HG02798 (cell line): ENCODE results near the gene SLC3A2.
"Not testable (repeated sequence)": the region's sequence is repeated elsewhere in the genome, so short reads cannot be mapped to it uniquely, and the experiment has no call there.

Experiments
- ATAC-seq: cut with Tn5 transposase; IDR thresholded peaks from one replicate; pipeline ENCODE4 v1.9.1; 2021; ENCODE audit warnings: mild to moderate bottlenecking; ENCODE audit not compliant: unreplicated experiment, poor library complexity

SLC3A2 gene

DNA sequence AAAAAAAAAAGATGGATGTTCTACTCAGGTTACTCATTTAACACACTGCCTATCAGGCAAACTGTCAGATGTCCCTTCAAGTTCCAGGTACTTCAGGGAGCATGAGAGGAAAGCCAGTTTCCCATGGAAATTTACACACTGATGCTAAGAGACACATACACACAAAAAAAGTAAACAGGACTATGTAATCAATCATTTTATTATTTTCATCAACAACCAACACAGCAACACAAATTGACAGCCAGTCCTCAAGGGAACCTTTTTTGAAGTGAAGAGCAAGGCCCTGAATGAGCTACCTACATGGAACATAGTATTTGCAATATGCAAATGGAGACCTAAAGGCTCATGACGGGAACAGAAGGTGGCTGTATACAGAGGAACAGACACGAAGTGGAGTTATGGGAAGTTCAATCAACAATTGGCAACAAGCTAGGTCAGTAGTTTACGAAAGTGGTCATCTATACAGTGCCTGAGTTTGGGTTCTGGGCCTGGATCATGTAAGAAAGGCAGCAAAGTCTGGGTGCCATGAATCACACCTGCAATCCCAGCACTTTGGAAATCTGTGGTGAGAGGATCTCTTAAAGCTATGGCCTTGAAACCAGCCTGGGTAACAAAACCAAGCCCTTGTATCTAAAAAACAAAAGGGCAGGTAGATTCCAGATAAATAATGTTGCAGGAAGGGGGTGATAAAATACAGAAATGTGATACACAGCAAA is 28.7 kb upstream of the SLC3A2 start:
- no peak for ATAC-seq

DNA sequence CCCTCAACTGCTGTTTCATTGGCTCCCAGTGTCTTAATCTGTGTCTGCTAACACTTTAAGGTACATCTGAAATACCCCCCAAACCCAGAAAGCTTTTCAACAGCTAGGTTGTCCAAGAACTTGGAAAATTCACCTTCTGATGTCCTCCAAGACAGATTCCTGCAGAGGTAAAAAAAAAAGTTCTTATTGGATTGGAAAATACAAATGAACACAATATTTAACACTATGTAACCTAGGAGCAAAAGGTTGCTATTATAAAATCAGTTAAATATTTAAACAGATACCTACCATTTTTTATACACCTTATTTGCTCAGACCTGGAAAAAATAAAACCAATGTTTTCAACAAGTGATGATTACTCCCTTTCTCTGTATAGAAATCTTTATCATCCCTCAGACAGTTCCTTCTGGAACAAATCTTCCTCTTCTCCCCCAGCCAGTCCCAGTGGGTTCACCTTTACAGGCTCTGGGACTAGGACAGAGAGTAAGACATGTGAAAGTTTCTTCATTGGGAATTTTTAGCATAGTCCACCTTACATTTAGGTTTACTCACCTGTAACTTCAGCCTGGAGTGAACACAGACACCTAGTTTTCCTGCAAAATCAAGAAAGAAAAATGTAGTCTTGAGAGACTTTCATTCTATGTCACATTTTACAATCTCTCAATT is 28.0 kb upstream of the SLC3A2 start:
- ATAC-seq: no peak

DNA sequence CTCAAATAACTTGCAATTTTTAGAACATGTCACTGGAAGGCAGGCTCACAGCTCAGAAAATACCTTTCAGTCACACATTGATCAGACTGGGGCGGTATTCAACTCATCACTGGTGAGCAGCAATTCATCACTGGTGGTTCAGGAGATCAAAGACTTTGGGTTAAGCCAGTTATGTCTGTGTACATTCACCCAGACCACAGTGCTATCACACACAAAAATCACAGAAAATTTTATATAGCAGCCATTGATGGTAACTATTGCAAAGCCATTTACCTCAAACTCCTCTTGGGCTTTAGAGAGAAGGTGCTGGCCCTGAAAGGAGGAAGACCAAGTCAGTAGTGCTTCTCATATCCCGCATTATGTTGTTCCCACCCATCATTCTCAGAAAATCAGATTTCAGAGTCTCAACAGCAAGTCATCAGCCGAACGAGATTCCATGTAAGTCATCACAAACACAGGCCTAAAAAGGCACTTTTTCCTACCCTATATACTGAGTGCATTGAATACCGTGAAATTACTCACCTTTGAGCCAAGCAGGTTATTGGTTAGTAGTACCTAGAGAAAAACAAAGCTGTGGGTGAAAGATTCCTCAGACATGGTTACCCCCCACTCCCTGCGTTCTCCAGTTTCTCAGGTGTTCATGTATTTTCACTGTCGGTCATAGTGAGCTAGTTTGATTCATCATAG is 27.3 kb upstream of the SLC3A2 start:
- ATAC-seq: no peak

DNA sequence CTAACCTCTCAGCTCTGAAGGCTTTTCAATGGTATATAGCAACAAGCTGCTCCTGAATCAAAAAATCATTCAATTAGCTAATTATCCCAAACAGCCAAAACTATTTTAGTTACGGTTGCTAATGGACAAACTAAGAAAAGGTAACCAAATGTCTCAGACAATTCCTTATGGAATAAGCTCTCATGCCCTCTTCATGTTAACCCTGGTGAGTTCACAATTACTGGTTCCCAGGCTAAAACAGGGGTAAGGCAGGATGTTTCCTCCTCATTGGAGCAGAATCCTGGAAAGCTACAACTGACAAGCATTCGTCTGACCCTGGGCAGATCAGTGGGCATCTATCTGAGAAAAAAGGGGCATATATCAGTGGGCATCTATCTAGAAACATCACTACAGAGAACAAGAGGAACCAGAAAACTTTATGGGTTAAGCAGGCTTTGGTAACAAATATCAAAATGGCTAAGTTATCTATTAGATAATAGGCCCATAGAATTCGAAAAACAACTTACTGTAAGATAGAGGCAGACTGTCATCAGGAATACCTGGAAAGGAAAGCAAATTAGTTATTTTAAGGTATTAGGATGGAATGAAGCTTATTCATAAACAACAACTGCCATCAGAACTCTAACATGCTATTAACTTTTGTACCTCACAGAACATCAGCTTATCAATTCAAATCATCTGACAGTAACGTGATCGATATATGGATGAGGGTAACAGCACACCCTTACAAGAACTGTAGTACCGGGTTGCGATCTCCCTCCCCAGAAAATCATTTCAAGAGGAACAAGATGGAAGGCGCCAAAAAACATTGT is 26.5 kb upstream of the SLC3A2 start:
- ATAC-seq: no peak

DNA sequence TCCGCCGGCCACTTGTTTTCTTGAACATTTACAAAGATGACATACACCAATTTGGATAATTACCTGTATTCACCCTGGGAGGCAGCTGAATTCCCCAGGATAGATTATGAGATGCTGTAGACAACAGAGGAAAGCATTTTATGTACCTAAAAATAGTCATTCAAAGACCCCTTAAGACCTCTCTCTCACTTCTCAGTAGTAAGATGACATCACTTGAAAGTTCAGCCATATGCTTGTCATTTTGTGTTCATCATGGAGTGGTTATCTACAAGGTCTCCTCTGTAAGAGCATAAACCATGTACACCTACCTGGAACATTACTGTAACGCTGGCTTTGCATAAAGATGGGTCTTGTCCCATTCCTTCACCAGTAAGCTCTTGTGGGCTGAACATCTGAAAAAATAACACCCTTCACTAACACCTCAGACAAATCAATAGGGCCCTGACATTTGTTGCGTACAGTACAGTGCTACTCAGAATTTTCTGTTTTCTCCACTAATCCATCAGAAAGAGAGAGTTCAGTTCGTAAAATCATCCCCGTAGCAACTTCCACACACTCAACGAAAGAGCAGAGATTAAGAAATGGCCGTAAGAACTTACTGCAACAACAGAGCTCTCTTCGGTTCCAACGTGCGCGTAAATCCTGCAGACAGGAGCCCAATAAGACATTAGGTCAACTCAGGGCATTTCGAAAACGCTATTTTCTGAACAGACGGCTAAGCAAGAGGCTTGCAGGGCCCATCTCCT is 25.7 kb upstream of the SLC3A2 start:
- no peak for ATAC-seq

DNA sequence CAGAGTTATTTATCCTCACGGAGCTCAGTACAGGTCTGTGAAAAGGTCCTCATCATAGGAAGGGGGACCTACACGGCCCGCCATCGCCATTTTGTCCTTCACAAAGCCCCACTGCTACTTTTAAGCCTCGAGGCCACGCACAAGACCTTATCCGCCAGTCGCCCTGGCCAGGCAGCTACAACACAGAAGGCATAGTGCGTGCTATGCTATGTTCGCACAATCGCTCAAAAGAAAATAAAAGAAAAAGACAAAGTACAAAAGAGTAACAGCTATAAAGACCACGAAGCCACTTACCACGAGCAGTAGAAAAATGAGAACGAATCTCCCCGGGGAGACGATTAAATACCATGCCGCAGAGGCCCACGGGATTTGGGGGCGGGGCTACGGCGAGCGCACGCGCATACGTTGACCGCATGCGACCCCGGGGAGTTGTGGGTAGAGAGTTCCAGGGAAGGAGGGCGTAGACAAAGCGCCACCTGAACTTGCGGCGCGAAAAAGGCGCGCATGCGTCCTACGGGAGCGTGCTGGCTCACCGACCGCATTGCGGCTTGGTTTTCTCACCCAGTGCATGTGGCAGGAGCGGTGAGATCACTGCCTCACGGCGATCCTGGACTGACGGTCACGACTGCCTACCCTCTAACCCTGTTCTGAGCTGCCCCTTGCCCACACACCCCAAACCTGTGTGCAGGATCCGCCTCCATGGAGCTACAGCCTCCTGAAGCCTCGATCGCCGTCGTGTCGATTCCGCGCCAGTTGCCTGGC is 24.9 kb upstream of the SLC3A2 start:
- peak; percentile 92 for ATAC-seq

DNA sequence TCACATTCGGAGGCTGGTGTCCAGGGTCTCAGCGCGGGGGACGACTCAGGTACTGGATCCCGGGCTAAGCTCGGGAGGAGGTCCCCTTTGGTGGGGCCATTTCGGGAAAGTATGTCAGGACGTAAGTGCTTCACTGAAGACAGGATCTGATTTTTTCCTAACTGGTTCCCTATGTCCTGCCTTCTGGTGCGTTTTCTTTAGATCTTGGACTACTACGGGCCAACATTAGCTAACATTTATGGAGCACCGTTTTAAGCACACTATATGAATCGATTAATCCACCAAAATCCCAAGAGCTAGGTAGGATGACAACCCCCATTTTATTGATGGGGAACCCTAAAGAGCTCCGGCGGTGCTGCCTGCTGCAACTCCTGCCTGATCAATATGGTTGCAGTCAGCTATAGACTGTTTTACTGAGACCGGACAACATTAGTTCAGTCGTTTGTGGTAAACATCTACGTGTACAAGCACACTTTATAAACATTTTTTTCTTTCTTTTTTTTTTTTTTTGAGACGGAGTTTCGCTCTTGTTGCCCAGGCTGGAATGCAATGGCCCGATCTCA is 24.3 kb upstream of the SLC3A2 start:
- no peak for ATAC-seq

DNA sequence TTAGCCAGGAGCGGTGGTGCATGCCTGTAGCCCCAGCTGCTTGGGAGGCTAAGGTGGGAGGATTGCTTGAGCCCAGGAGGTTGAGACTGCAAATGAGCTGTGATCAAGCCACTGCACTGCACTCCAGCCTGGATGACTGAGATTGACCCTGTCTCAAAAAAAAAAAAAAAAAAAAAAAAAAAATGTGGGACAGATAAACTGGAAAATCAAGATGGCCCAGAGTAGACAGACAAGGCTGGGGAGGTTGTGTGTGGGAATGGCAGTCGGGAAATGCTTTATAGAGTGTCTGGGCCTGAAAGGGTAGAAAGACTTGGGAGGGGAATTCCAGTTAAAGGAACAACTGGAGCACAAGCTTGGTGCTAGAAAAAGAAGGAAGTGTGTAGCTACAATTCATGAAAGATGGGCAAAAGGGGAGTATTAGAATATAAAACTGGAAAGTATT is 23.1 kb upstream of the SLC3A2 start:
- no peak for ATAC-seq

DNA sequence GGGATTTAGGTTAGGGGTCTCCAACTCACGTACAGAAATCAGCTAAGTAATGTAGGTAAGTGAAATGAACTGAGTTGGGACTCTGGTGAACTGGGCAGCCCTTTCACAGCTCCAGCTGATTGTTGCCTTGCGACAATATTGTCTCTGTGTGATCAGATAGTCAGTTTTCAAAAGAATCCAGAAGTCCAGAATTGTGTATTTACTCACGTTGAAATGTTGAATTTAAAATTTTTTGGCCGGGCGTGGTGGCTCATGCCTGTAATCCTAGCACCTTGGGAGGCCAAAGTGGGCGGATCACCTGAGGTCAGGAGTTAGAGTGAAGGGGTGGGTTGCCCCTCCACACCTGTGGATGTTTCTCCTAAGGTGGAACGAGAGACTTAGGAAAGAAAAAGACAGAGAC is 22.5 kb upstream of the SLC3A2 start:
- ATAC-seq: no peak

DNA sequence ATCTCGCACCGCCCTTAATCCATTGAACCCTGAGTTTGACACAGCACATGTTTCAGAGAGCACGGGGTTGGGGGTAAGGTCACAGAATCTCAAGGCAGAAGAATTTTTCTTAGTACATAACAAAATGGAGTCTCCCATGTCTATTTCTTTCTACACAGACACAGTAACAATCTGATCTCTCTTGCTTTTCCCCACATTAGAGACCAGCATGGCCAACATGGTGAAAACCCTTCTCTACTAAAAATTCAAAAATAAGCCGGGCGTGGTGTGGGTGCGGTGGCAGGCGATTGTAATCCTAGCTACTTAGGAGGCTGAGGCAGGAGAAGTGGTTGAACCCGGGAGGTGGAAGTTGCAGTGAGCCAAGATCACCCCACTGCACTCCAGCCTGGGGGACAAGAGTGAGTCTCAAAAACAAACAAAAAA is 21.4 kb upstream of the SLC3A2 start:
- ATAC-seq: not testable (repeated sequence)

DNA sequence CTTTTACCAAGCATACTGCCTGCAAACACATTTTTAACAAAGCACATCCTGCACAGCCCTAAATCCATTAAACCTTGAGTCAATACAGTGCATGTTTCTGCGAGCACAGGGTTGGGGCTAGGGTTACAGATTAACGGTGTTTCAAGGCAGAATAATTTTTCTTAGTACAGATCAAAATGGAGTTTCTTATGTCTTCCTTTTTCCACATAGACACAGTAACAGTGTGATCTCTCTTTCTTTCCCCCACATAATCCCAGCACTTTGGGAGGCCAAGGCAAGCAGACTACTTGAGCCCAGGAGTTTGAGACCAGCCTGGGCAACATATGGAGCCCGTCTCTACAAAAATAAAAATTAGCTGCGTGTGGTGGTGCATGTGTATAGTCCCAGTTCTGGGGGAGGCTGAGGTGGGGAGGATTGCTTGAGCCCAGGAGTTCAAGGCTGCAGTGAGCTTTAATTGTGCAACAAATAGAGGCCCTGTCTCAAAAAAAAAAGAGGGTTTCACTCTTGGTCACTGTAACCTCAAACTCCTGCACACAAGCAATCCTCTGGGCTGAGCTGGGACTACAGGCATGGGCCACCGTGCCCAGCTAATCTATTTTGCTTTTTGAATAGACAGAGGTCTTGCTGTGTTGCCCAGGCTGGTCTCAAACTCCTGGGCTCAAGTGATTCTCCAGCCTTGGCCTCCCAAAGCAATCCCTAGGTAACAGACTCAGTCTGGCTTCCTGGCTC is 19.7 kb upstream of the SLC3A2 start:
- ATAC-seq: no peak

DNA sequence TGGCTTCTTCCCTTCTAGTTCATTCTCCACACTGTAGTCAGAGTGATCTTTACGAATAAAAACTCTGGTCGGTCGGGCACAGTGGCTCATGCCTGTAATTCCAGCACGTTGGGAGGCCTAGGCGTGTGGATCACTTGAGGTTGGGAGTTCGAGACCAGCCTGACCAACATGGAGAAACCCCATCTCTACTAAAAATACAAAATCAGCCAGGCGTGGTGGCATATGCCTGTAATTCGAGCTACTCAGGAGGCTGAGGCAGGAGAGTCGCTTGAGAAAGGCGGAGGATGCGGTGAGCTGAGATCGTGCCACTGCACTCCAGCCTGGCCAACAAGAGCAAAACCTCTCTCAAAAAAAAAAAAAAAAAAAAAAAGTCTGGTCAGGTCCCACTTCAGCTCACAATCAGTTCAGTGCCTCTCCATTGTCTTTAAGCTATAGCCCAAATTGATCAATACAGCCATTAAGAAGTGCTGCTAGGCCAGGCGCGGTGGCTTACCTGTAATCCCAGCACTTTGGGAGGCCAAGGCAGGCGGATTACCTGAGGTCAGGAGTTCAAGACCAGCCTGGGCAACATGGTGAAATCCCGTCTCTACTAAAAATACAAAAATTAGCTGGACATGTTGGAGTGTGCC is 19.0 kb upstream of the SLC3A2 start:
- ATAC-seq: not testable (repeated sequence)

DNA sequence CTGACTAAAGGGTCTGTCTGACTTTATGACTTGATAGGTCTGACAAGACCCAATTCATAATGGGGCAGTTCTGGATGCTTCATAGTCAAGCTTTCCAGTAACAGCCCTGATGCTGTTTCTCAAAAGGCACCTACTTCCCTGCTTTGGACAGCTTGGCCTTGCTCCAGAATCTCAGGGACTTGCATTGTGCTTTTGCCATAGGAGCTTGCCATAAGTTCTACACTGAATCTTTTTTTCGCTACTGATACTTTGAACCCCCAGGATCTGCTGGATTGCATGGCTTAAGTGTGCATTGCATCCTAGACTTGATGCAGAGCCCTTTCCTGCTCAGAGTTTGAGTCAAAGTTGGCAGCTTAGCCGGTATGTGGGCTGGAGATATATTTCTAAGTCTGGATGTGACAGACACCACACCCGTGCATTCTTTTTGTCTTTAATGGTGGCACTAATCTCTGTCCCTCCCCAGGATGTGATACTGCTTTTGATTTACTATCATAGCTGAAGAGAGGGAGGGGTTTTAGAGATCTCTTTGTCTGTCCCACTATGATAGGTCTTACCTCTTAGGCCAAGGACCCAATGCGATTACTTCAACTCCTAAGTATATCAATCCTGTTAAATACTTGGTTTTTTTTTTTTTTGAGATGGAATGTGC is 16.9 kb upstream of the SLC3A2 start:
- ATAC-seq: no peak

DNA sequence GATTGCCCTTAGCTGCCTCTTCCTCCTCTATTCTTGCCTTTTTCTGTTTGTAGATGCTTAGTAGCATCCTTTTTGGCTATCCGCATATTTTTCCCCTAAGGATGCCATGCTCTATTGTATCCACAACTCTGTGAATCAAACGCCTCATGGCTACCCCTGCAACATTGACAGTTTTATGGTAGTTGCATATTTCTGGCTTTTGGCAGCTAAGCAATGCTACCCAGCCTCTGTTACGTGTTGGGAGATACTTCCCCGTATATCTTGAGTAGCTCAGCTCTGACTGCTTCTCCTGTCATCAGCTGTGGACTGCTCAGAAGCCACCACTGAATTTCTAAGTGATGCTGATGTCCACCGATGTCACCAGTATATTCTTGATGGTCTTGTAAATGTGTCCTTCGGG is 15.1 kb upstream of the SLC3A2 start:
- no peak for ATAC-seq

DNA sequence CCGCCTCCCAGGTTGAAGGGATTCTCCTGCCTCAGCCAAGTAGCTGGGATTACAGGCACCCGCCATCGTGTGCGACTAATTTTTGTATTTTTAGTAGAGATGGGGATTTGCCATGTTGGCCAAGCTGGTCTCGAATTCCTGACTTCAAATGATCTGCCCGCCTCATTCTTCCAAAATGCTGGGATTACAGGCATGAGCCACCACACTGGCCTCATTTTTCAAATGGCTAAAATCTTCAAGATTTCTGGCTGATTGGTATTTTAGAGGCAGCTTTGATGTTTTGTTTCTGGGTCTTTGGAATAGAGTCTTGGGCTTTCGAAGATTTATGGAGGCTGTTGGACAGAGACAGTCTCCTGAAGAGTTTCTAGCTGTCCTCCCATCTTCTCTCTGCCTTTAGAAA is 5.8 kb upstream of the SLC3A2 start:
- no peak for ATAC-seq

DNA sequence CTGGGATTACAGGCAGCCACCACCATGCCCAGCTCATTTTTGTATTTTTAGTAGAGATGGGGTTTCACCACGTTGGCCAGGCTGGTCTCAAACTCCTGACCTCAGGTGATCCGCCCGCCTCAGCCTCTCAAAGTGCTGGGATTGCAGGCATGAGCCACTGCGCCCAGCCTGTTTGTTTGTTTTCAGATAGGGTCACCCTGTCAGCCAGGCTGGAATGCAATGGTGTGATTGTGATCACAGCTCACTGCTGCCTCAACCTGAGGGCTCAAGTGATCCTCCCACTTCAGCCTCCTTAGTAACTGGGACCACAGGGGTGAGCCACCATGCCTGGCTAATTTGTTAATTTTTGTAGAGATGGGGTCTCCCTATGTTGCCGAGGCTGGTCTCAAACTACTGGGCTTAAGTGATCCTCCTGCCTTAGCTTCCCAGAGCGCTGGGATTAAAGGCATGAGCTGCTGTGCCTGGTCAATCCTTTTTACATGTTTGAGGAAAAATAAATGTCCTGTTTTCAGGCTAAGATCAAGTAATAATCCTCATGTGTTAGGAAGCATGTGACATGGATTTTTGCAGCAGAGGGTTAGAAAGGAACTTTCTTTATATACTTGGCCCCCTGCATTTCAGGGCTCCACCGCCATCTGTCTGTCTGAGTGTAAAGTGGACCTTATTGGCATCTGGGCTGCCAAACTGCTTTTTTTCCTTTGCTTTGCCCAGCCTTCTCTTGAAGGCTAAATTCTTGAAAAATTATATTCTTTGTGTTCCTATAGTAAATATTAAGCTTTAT is 4.8 kb upstream of the SLC3A2 start:
- ATAC-seq: no peak

DNA sequence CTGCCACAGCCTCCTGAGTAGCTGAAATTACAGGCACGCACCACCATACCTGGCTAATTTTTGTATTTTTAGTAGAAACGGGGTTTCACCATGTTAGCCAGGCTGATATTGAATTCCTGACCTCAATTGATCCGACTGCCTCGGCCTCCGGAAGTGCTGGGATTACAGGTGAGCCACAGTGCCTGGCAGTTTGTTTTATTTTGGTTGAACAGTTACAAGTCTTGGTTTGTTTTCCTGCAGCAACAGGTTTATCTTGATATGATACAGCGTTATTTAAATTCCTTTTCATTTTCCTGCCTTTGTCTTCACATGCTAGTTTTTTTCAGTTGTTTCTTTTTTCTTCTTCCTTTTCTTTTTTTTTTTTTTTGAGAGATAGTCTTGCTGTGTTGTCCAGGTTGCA is 4.0 kb upstream of the SLC3A2 start:
- no peak for ATAC-seq
